Upper lobe of right lung (tissue), 1 donor: Measurements from ENCODE around the gene UTP4. TPM values are rescaled to one million over a fixed set of nuclear protein-coding genes. Genes with fewer than 3 reads are reported as not detected.

Source experiments
- ATAC-seq: fragments of 200-7000 bp; cut with Tn5 transposase; one replicate; pipeline ENCODE4 v1.9.1; 2020; ENCODE audit warnings: mild to moderate bottlenecking, moderate library complexity
- DNase-seq: peaks from one replicate; pipeline ENCODE4 v3.0.0-alpha.2; 2020
- H3K27ac ChIP-seq: fragments of 200-600 bp; one replicate; pipeline ENCODE4 v1.8.0; 2022
- H3K27me3 ChIP-seq: fragments of 200-600 bp; one replicate; pipeline ENCODE4 v1.8.0; 2022; ENCODE audit warnings: mild to moderate bottlenecking
- H3K36me3 ChIP-seq: fragments of 200-600 bp; one replicate; pipeline ENCODE4 v1.8.0; 2022
- H3K4me1 ChIP-seq: fragments of 200-600 bp; one replicate; pipeline ENCODE4 v1.8.0; 2022
- H3K4me3 ChIP-seq: fragments of 200-600 bp; one replicate; pipeline ENCODE4 v1.8.0; 2022; ENCODE audit warnings: mild to moderate bottlenecking
- H3K9me3 ChIP-seq: fragments of 200-600 bp; one replicate; pipeline ENCODE4 v1.8.0; 2022
- CTCF ChIP-seq: fragments of 200-600 bp; IDR thresholded peaks from one replicate; pipeline ENCODE4 v1.8.0; 2022; ENCODE audit warnings: antibody characterized with exemption
- intact Hi-C: fragments of 100-400 bp; cut with DNase I; formaldehyde crosslinking; loops from one replicate; pipeline ENCODE4 v1.11.0; 2022
- total RNA-seq: library from RNA; stranded (reverse); fragmentation: NEBNext Ultra II Directional; extraction: Animal tissue kit (Norgen Biotek cat#: 25700); gene quantifications from one replicate; pipeline ENCODE4 v1.2.1, GENCODE V29; 2021
- donor health status: DM: no; HTN: yes; CAD: no; lungs with severe emphysema.

The UTP4 gene
- total RNA-seq, 1 donor from 2014 or later = 36.5 TPM

- H3K27me3 ChIP-seq = no peaks in the 10 kb centered on the region
- ATAC-seq = no peak
- intact Hi-C loops = no loop called here
- no peaks in the 10 kb centered on the region for H3K9me3 ChIP-seq
- peaks cover 8% of the 10 kb centered on the region for H3K4me1 ChIP-seq
- no peaks in the 10 kb centered on the region for H3K36me3 ChIP-seq
- no peak for TF ChIP-seq CTCF
- H3K4me3 ChIP-seq = no peak overlapping the region
- DNase-seq = no peak
- H3K27ac ChIP-seq = no peak overlapping the region
Measured at GRCh38 chr16:69088684-69089083, 43.8 kb upstream of the UTP4 start.

DNA sequence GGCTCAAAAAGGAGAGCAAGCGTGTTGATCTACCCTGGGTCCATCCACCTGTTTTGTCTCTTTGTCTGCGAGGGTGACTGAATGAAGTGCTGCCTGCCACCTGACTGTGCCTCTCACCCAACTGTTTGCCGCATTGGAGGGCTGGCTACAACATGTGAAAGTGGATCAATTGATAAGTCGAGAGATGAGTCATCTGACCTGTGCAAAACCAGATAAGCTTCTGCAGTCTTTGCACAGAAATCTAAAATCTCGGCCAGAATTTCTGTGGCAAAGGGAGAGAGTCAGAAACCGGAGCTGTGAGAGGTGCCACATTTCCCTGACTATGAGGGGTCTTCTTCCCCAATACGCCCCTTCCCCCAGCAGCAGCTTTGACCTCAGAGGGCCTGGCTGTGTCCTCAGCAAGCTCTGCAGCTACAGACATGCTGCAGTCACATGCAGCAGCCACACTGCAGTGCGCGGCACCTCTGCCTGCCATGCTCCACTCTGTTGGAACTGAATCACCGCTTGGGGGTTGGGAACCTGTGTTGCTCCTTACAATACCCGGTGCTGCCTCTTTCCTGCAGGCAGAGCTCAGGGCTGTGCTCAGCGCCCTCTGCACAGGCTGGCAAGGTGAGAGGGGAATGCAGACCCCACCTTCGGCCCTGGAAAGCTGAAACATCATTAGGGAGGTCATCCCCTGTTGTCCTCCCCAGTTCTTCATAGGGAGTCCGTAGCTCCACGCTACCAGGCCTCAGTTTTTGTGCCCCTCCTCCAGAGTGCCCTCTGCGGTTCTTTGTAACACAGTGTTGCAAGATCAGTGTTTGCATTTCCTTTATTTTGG is 43.1 kb upstream of the UTP4 start:
- H3K27ac ChIP-seq = peak overlapping the region; percentile 56
- no peaks in the 10 kb centered on the region for H3K36me3 ChIP-seq
- DNase-seq = peak; percentile 71
- H3K4me3 ChIP-seq = no peak overlapping the region
- ATAC-seq = peak; percentile 76
- intact Hi-C loops = no loop called here
- TF ChIP-seq CTCF = no peak
- H3K27me3 ChIP-seq = no peaks in the 10 kb centered on the region
- H3K9me3 ChIP-seq = no peaks in the 10 kb centered on the region
- H3K4me1 ChIP-seq = peaks cover 8% of the 10 kb centered on the region

DNA sequence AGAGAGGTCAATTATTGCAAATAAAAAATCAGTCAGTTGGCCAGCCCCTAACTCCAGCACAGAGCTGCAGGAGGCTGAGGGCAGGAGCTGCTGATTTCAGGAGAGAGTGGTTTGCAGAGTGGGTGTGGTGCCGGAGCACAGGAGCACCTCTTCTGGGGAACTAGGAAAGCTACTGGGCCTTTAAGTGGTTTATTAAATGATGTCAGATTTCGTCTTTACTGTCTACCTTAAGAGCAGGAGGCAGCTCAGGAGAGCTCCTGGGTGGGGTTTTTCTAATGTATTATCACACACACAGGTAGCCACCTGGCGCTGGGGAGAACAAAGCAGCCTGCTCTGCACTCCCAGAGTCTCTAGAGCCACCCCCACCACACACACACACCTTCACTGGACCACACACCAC is 38.5 kb upstream of the UTP4 start:
- DNase-seq (no peak), ATAC-seq (peak; percentile 31)
- peaks cover 8% of the 10 kb centered on the region for H3K4me1 ChIP-seq
- H3K27ac ChIP-seq = no peak overlapping the region
- TF ChIP-seq CTCF = no peak
- H3K27me3 ChIP-seq = no peaks in the 10 kb centered on the region
- intact Hi-C loops = no loop called here
- no peaks in the 10 kb centered on the region for H3K36me3 ChIP-seq
- H3K4me3 ChIP-seq = no peak overlapping the region
- no peaks in the 10 kb centered on the region for H3K9me3 ChIP-seq

DNA sequence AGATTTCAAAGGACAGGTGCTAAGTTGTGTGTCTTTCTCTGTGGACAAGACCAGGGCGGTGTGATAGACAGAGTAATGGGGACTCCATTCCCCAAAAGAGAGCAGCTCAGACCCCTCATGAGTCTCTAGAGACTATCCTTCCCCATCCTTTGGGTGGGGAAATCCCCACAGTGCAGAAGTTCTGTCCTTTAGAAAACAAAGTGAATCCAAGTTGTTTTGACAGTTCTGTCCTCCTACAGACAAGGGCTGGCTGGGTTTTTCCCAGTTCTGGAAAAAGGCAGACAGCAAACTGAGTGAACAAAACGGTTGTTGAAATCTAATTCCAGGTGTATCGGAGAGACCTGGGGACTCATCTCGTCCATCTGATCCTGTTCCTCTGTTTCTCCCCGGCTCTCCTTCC is 37.9 kb upstream of the UTP4 start:
- Histone ChIP-seq H3K27me3 (no peaks in the 10 kb centered on the region), H3K4me1 (peaks cover 6% of the 10 kb centered on the region), H3K36me3 (no peaks in the 10 kb centered on the region), H3K9me3 (no peaks in the 10 kb centered on the region), H3K27ac (no peak overlapping the region), H3K4me3 (no peak overlapping the region)
- DNase-seq (no peak), ATAC-seq (no peak)
- TF ChIP-seq CTCF = no peak
- intact Hi-C loops = no loop called here

DNA sequence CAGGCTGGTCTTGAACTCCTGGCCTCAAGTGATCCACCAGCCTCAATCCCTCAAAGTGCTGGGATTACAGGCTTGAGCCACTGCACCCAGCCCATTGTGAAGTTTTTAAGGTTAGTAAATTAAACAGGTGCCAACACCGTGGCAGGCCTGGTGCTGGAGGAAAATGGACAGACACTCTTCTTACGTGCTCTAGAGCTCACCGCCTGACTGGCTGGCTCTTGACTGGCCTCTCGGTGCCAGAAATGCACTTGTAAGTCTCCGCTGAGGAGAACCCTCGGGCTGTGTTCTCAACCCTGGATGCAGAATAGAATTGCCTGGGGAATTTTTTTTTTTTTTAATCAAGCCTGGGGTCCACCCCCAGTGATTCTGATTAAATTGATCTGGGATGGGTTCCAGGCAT is 37.3 kb upstream of the UTP4 start:
- intact Hi-C loops = no loop called here
- Histone ChIP-seq H3K27me3 (no peaks in the 10 kb centered on the region), H3K9me3 (no peaks in the 10 kb centered on the region), H3K4me3 (no peak overlapping the region), H3K4me1 (peaks cover 2% of the 10 kb centered on the region), H3K36me3 (no peaks in the 10 kb centered on the region), H3K27ac (peak overlapping the region; percentile 24)
- no peak for TF ChIP-seq CTCF
- ATAC-seq (peak; percentile 83), DNase-seq (peak; percentile 83)
